ENCODE measurements around the gene MSL1. TPM values are rescaled to one million over a fixed set of nuclear protein-coding genes. Genes with fewer than 3 reads are reported as not detected.
A peak's percentile ranks its signal among the peaks of the same experiment; 100 is the strongest.

The MSL1 gene
- total and polyA plus RNA-seq, 2 of the 13 experiments (the other 11 are each of a cell fraction or from before 2014, with no cell fraction given) = 63.8 to 88.5 TPM

DNA sequence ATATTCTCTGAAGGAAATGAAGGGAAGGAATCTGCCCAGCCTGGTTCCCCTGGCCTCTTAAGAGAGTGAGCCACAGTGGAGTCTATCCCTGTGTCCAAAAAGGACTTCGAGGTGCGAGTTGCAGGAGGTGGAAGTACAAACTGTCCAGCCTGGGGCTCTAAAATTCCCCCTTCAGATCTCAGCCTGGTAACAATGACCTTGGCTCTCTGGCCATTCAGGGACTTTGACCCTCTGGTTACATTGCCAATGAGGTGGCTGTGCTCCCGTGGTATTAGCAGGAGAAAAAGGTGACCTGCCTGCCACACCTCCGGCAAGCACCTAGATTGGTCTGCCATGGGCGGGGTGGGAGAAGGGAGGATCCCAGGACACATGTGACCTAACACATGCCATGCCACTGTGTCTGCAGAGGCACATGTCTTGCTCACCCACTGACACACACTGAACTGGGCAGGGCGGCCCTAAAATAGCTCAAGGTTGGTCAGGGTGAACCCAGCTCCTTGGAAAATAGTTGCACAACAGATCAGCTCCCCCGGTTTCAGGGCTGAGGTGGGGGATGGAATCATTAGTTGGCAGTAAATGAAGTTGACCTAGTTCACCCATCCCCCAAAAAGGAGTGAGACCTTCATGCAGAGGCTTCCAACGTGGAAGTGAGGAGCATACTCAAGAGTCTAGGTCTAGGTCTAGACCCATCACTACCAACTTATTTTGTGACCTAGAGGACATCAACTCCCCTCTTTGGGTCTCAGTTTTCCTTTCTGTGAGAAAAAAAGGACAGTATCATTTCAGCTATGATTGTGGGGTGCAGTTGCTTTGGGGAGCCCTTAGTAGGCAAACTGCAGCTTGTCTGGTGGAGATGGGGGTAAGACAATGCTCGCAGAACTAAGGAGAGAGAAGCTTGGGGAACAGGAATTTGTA lies 23.6 kb upstream of the MSL1 start (continued):
- peak in 1 of 2 experiments; percentile 87; a peak in 2 of 4 replicates for TF ChIP-seq HMGXB4 (CRISPR knock-in tag; IDR thresholded peaks at IDR 0.05; ENCODE audit: borderline replicate concordance in 1 of 2, low read depth in 1 of 2)
- no peak for TF ChIP-seq GABPA (IDR thresholded peaks at IDR 0.05; ENCODE audit: low read depth, low read length)
- peak; percentile 54; the same call in 1 of the 2 replicates for TF ChIP-seq GABPA (CRISPR knock-in tag; IDR thresholded peaks at IDR 0.05; ENCODE audit: low read depth)
- TF ChIP-seq ZFP36L1 (CRISPR knock-in tag; IDR thresholded peaks at IDR 0.05) = peak; percentile 99
- TF ChIP-seq ZNF230 (CRISPR knock-in tag; IDR thresholded peaks at IDR 0.05) = no peak; the same call in 1 of the 2 replicates
- TF ChIP-seq NCOA5 (CRISPR knock-in tag; IDR thresholded peaks at IDR 0.05) = 0 out of 2 replicates have a peak, but pooled peaks have one; percentile 50
- TF ChIP-seq, protein P1, sequence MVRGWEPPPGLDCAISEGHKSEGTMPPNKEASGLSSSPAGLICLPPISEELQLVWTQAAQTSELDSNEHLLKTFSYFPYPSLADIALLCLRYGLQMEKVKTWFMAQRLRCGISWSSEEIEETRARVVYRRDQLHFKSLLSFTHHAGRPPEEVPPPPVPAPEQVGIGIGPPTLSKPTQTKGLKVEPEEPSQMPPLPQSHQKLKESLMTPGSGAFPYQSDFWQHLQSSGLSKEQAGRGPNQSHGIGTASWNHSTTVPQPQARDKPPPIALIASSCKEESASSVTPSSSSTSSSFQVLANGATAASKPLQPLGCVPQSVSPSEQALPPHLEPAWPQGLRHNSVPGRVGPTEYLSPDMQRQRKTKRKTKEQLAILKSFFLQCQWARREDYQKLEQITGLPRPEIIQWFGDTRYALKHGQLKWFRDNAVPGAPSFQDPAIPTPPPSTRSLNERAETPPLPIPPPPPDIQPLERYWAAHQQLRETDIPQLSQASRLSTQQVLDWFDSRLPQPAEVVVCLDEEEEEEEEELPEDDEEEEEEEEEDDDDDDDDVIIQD (CRISPR knock-in tag; IDR thresholded peaks at IDR 0.05; ENCODE audit: low read depth) = peak; percentile 80; the same call in 1 of the 2 replicates
- TF ChIP-seq ELF1 (CRISPR knock-in tag; IDR thresholded peaks at IDR 0.05) = peak; percentile 57; the same call in 1 of the 2 replicates
- peak; percentile 70; the same call in 1 of the 2 replicates for TF ChIP-seq RBAK (CRISPR knock-in tag; IDR thresholded peaks at IDR 0.05)
- TF ChIP-seq, protein P2, sequence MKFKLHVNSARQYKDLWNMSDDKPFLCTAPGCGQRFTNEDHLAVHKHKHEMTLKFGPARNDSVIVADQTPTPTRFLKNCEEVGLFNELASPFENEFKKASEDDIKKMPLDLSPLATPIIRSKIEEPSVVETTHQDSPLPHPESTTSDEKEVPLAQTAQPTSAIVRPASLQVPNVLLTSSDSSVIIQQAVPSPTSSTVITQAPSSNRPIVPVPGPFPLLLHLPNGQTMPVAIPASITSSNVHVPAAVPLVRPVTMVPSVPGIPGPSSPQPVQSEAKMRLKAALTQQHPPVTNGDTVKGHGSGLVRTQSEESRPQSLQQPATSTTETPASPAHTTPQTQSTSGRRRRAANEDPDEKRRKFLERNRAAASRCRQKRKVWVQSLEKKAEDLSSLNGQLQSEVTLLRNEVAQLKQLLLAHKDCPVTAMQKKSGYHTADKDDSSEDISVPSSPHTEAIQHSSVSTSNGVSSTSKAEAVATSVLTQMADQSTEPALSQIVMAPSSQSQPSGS (CRISPR knock-in tag; IDR thresholded peaks at IDR 0.05) = peak; percentile 71; the same call in 1 of the 2 replicates
- 0 out of 2 replicates have a peak, but pooled peaks have one; percentile 3 for TF ChIP-seq MTF2 (CRISPR knock-in tag; IDR thresholded peaks at IDR 0.05; ENCODE audit: borderline replicate concordance)
- TF ChIP-seq ZNF136 (CRISPR knock-in tag; IDR thresholded peaks at IDR 0.05; ENCODE audit: low read depth) = peak; percentile 94
- no peak for TF ChIP-seq GTF3A (CRISPR knock-in tag; conservative IDR thresholded peaks at IDR 0.05)
- 0 out of 2 replicates have a peak, but pooled peaks have one; percentile 76 for TF ChIP-seq ZNF703 (CRISPR knock-in tag; IDR thresholded peaks at IDR 0.05; ENCODE audit: borderline replicate concordance)
- no peak for TF ChIP-seq SMARCC2 (IDR thresholded peaks at IDR 0.05)
- TF ChIP-seq, protein P3, sequence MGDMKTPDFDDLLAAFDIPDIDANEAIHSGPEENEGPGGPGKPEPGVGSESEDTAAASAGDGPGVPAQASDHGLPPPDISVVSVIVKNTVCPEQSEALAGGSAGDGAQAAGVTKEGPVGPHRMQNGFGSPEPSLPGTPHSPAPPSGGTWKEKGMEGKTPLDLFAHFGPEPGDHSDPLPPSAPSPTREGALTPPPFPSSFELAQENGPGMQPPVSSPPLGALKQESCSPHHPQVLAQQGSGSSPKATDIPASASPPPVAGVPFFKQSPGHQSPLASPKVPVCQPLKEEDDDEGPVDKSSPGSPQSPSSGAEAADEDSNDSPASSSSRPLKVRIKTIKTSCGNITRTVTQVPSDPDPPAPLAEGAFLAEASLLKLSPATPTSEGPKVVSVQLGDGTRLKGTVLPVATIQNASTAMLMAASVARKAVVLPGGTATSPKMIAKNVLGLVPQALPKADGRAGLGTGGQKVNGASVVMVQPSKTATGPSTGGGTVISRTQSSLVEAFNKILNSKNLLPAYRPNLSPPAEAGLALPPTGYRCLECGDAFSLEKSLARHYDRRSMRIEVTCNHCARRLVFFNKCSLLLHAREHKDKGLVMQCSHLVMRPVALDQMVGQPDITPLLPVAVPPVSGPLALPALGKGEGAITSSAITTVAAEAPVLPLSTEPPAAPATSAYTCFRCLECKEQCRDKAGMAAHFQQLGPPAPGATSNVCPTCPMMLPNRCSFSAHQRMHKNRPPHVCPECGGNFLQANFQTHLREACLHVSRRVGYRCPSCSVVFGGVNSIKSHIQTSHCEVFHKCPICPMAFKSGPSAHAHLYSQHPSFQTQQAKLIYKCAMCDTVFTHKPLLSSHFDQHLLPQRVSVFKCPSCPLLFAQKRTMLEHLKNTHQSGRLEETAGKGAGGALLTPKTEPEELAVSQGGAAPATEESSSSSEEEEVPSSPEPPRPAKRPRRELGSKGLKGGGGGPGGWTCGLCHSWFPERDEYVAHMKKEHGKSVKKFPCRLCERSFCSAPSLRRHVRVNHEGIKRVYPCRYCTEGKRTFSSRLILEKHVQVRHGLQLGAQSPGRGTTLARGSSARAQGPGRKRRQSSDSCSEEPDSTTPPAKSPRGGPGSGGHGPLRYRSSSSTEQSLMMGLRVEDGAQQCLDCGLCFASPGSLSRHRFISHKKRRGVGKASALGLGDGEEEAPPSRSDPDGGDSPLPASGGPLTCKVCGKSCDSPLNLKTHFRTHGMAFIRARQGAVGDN (CRISPR knock-in tag; IDR thresholded peaks at IDR 0.05) = peak; percentile 96
- no peak for TF ChIP-seq SMAD3 (CRISPR knock-in tag; IDR thresholded peaks at IDR 0.05)
- peak; percentile 68; the same call in 1 of the 2 replicates for TF ChIP-seq HMG20A (CRISPR knock-in tag; IDR thresholded peaks at IDR 0.05; ENCODE audit: borderline replicate concordance)
- peak; percentile 88; the same call in 1 of the 2 replicates for TF ChIP-seq ZNF773 (CRISPR knock-in tag; IDR thresholded peaks at IDR 0.05; ENCODE audit: borderline replicate concordance)
